Measurements from ENCODE around the gene PLPP2. TPM values are rescaled to one million over a fixed set of nuclear protein-coding genes. Genes with fewer than 3 reads are reported as not detected.

The PLPP2 gene
- polyA plus RNA-seq, 1 donor (not counting 4 experiments of a cell fraction or from before 2014, with no cell fraction given): 13.6 TPM

GRCh38 chr19:310141-310651 is 19.0 kb upstream of the PLPP2 start:
- dilution Hi-C loops (cut with MboI; ENCODE audit: extremely low pct_ligation_motif_present, low sequenced_read_pairs): no loop called here
- H3K27ac ChIP-seq (ENCODE audit: control insufficient read depth, insufficient read depth, low read length): no peak overlapping the region
- no peak for DNase-seq (ENCODE audit: low read depth, low spot score)
- no peak for FAIRE-seq
- H3K9me1 ChIP-seq (ENCODE audit: control insufficient read depth, extremely low read depth, insufficient read depth, low read length): no peaks in the 10 kb centered on the region
- H3K9ac ChIP-seq (ENCODE audit: control insufficient read depth, extremely low read depth, insufficient read depth, low read length): no peak overlapping the region
- no peaks in the 10 kb centered on the region for H3K27me3 ChIP-seq (ENCODE audit: control insufficient read depth, extremely low read depth, insufficient read depth, low read length)
- H3K36me3 ChIP-seq (ENCODE audit: control insufficient read depth in 2 of 2, extremely low read depth in 1 of 2, insufficient read depth in 2 of 2, low read length in 2 of 2): peaks cover 23 to 40% of the 10 kb centered on the region in 2 experiments
- peaks cover 5% of the 10 kb centered on the region for H4K20me1 ChIP-seq (ENCODE audit: control insufficient read depth, extremely low read depth, insufficient read depth, low read length)
- TF ChIP-seq CTCF (optimal IDR thresholded peaks at IDR 0.05 in 1 of 3, IDR thresholded peaks at IDR 0.05 in 1 of 3, conservative IDR thresholded peaks at IDR 0.05 in 1 of 3; ENCODE audit: extremely low read depth in 1 of 3, insufficient read depth in 2 of 3, low read length in 3 of 3) (no peak), EZH2 (IDR thresholded peaks at IDR 0.05; ENCODE audit: low read length) (no peak)
- H3K4me1 ChIP-seq (ENCODE audit: control insufficient read depth, extremely low read depth, insufficient read depth, low read length): no peaks in the 10 kb centered on the region
- peaks cover 17% of the 10 kb centered on the region for H3K79me2 ChIP-seq (ENCODE audit: control insufficient read depth, insufficient read depth, low read length)
- no peak overlapping the region for H2AFZ ChIP-seq (ENCODE audit: control insufficient read depth, low read length)
- H3K4me2 ChIP-seq (ENCODE audit: control insufficient read depth, extremely low read depth, insufficient read depth, low read depth, low read length): no peak overlapping the region
- no peak overlapping the region for H3K4me3 ChIP-seq (ENCODE audit: control insufficient read depth in 2 of 3, extremely low read depth in 1 of 3, insufficient read depth in 2 of 3, low read depth in 1 of 3, low read length in 3 of 3)
- H3K9me3 ChIP-seq (ENCODE audit: control insufficient read depth, low read depth, low read length): no peaks in the 10 kb centered on the region

GRCh38 chr19:309206-309565 is 18.0 kb upstream of the PLPP2 start:
- Histone ChIP-seq H4K20me1 (ENCODE audit: control insufficient read depth, extremely low read depth, insufficient read depth, low read length) (peaks cover 5% of the 10 kb centered on the region), H3K27ac (ENCODE audit: control insufficient read depth, insufficient read depth, low read length) (no peak overlapping the region), H3K36me3 (ENCODE audit: control insufficient read depth in 2 of 2, extremely low read depth in 1 of 2, insufficient read depth in 2 of 2, low read length in 2 of 2) (peaks cover 26 to 37% of the 10 kb centered on the region in 2 experiments), H3K9me3 (ENCODE audit: control insufficient read depth, low read depth, low read length) (no peaks in the 10 kb centered on the region), H3K4me2 (ENCODE audit: control insufficient read depth, extremely low read depth, insufficient read depth, low read depth, low read length) (no peak overlapping the region), H3K9me1 (ENCODE audit: control insufficient read depth, extremely low read depth, insufficient read depth, low read length) (no peaks in the 10 kb centered on the region), H3K4me1 (ENCODE audit: control insufficient read depth, extremely low read depth, insufficient read depth, low read length) (no peaks in the 10 kb centered on the region), H3K27me3 (ENCODE audit: control insufficient read depth, extremely low read depth, insufficient read depth, low read length) (no peaks in the 10 kb centered on the region), H2AFZ (ENCODE audit: control insufficient read depth, low read length) (no peak overlapping the region), H3K9ac (ENCODE audit: control insufficient read depth, extremely low read depth, insufficient read depth, low read length) (no peak overlapping the region), H3K4me3 (ENCODE audit: control insufficient read depth in 2 of 3, extremely low read depth in 1 of 3, insufficient read depth in 2 of 3, low read depth in 1 of 3, low read length in 3 of 3) (no peak overlapping the region), H3K79me2 (ENCODE audit: control insufficient read depth, insufficient read depth, low read length) (peaks cover 15% of the 10 kb centered on the region)
- DNase-seq (ENCODE audit: low read depth, low spot score) (no peak), FAIRE-seq (no peak)
- dilution Hi-C loops (cut with MboI; ENCODE audit: extremely low pct_ligation_motif_present, low sequenced_read_pairs): no loop called here
- TF ChIP-seq CTCF (optimal IDR thresholded peaks at IDR 0.05 in 1 of 3, IDR thresholded peaks at IDR 0.05 in 1 of 3, conservative IDR thresholded peaks at IDR 0.05 in 1 of 3; ENCODE audit: extremely low read depth in 1 of 3, insufficient read depth in 2 of 3, low read length in 3 of 3): no peak
- TF ChIP-seq EZH2 (IDR thresholded peaks at IDR 0.05; ENCODE audit: low read length): no peak
